ENCODE results near the gene ARID2. TPM values are rescaled to one million over a fixed set of nuclear protein-coding genes. Genes with fewer than 3 reads are reported as not detected.

Gene ARID2
- total RNA-seq, 1 experiment from 2014 or later, result 32.1 TPM

DNA sequence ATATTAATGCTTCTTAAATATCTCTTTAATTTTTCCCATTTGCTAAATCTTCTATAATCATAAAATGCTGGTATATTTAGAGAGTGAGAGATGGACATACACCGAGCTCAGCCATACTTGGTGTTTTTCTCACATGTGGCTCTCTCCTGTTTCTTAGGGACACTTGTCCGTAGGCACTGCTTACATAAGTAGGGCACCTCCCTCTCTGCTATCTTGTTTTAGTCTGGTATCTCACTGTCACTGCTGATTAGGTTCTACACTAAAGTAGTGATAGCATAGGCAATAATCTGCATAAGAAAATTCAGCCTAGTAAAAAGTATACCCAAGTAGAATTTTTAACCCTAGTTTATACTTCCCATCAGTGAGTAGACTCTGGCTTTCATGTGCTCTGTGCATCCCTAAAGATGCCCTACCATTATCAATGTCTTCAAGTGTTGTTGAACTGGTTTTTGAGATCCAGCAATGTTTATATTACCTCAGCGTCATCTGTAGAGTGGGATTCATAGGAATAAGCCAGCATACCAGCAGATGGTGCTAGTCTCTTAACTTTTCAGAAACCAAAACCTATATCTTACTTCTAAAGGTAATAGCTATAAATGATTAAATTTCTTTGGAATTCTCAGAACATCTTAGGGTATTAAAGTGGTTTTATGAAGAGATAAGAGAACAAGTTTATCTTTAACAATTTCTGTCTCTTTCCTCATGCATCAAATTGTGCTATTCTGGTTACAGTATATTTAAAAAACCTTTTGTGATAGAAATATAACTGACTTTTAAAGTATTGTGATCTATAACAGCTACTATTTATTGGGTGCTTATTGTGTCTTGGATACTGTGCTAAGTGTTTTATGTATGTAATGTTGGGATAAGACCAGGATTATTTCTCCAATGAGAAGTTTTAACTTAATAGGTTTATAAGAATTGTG, 32.9 kb downstream of the ARID2 start:
- DNase-seq (ENCODE audit: extremely low read depth, low read depth), result peak; percentile 38

DNA sequence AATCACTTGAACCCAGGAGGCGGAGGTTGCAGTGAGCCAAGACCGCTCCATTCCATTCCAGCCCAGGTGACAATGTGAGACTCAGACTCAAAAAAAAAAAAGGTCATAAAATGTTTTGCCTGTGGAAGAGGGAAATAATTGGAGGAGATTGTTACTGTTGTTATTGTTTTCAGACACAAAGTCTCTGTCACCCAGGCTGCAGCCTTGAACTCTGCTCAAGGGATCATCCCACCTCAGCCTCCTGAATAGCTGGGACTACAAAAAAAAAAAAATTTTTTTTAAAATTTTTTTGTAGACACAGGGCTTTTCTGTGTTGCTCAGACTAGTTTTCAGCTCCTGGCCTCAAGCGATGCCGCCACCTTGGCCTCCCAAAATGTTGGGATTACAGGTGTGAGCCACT, 33.9 kb downstream of the ARID2 start:
- DNase-seq (ENCODE audit: extremely low read depth, low read depth), result no peak

DNA sequence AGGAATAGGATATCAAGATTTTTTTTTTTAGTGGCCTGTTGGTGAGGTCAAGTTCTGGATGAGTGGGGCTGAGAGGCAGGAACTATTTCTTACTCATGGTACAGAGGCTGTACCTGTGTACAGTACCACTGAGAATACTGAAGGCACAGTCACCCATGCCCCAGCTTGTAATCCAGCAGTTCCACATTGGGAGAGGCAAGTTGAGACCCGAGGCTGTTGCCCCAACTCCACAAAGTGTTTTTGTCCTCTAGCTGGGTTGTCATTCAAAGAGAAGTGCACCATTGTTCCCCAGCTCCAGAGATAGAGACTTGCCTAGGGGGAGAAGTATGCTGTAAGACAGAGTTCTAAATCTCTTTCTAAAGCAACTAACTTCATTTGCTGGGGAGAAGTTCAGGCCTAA, 38.7 kb downstream of the ARID2 start:
- no peak for DNase-seq (ENCODE audit: extremely low read depth, low read depth)

DNA sequence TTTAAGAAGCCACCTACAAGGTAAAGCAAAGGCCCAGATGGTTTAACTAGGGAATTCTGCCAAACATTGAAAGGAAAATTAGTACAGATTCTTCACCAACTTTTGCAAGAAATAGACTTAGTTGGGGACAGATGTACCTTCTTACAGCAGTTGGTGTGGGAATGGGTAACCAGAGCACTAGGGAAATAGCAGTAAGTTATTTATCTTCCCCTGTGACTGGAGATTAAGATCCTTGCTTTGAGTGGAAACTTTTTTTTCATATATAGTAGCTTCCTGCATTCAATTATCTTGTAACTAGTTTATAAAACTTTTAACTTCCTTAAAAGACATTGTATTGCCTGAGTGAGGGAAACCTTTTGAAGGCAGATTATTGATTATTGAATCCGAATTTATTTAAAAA, 44.2 kb downstream of the ARID2 start:
- DNase-seq (ENCODE audit: extremely low read depth, low read depth), result no peak

DNA sequence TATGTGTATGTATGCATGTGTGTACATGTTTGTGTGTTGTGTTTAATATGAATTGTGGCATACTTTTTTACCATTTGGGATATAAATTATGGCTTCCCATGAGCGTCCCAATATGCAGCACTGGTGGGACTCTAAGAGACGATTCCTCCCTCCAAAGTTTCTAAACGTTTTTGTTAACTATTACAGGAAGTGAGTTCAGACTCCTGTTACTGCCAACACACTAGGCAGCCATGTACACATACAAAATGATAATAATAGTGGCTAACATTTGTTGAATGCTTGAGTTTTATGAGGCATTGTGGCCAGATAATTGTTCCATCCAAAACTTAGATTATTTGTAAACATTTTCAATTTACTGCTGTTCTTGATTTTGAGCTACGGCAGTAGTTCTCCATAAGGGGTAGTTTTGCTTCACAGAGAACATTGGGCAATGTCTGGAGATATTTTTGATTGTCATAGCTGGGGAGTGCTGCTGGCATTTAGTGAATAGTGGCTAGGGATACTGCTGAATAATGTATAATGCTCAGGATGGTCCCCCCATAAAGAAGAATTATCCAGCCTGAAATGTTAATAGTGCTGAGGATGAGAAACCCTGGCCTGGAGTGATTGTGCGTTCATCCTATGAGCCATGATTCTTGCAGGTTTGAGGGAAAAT, 45.1 kb downstream of the ARID2 start:
- no peak for DNase-seq (ENCODE audit: extremely low read depth, low read depth)

DNA sequence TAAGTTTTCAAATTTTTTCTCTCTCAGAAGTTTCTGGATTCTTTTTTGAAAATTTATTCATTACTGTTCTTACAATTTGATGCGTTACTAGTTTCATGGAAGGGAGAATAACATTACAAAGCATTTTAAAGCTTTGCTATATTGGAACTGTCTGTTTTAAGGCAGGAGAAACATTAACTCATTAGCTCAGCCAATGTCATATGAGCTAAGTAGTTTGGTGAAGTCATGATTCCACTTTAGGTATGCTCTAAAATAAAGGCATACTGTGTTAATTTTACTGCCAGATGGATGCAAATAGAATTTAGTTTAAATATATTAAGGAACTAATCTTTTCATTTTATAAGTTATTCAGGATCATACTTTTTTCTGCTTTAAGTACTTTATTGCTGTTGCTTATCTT, 46.0 kb downstream of the ARID2 start:
- no peak for DNase-seq (ENCODE audit: extremely low read depth, low read depth)

DNA sequence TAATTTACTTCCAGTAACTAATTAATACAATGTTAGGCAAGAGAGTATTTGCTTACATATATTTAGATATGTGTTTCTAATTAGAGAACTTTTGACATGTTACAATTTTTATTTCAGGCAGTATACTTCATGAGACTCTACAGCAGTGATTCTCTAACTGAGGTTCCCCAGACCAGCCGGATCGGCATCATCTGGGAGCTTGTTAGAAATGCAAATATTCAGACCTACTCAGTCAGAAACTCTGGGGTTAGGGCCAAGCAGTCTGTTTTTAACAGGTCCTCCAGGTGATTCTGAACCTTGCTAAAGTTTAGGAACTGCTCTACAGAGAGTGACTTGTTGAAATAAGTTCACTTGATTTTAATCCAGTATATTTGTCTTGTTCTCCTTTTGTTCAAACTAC, 46.5 kb downstream of the ARID2 start:
- DNase-seq (ENCODE audit: extremely low read depth, low read depth), result no peak

DNA sequence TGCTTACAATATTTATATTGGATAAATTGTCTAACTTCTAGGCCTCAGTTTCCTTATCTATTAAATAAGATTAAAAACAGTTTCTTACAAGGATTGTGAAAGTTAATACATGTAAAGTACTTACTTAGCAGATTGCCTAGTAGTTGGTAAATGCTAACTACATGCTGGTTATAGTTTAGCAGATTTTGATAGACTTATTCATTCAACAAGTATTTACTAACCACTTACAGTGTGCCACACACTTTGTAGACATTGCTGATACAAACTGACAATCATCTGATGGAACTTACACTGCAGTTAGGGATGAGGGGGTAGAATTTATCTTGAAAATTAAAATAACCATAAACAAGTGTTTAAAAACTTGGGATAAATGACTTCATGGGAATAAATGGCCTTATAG, 50.4 kb downstream of the ARID2 start:
- DNase-seq (ENCODE audit: extremely low read depth, low read depth), result no peak

DNA sequence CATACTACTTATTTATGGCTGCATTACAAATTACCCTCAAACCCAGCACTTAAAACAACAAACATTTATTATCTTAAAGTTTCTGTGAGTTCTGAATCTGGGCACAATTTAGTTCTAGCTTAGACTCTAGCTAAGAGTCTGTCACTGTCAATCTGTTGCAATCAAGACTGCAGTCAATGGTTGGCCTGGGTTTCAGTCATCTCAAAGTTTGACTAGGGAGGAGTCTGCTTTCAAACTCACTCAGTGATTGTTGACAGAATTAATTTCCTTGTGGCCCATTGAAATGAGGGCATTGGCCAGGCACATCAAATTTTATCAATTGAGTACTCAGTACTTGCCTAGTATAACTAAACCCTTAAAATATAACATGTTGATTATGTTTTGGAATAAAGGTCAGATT, 51.6 kb downstream of the ARID2 start:
- no peak for DNase-seq (ENCODE audit: extremely low read depth, low read depth)

DNA sequence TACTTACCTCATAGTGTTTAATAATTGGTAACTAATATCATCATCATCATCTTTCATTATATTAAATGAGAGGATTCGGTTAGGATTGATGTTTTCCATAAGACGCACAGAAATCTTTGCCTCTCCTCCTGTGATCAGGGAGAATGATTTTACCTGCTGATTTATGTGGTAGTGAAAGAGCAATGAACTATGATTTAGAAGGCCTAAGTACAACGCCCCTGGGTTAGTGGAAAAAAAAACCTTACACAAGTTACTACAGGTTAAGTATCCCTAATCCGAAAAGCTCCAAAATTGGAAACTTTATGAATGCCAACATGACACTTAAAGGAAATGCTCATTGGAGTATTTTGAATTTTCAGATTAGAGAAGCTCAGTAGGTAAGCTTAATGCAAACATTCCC, 55.8 kb downstream of the ARID2 start:
- DNase-seq (ENCODE audit: extremely low read depth, low read depth), result no peak

DNA sequence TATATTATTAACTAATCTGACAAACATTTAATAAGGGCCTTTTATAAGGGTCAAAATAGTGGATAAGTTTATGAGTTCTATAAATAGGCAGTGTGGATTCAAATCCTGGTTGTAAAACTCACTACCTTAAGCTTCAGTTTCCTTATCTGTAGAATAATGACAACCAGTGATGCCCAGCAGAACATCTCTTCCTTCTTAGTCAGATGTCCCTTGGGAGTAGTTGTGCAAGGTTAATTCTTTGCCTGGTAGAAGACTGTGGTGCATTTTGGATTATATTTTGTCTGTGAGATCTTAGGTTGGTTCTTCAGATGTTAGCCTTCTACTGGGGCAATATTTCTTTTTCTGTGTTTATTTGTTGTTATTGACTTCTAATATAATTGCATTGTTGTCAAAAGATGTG, 59.5 kb downstream of the ARID2 start:
- DNase-seq (ENCODE audit: extremely low read depth, low read depth), result peak; percentile 23

DNA sequence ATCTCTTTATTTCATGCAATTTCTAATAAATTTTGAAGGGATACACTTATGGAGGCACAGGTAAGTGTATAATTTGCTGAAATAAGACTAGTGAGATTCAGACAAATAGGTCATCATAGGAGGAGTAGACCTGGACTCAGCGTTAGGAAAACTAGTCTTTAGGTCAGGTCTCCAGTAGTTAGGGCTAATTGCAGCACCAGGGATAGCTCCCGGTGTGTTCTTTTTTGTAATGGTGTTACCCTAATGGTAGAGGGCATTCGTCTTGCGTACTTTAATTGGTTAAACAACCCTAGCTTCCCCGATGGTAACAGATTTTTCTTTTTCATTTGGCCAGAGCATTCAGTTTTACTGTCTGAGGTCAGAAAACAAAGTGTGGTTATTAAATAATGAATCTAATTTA, 64.9 kb downstream of the ARID2 start:
- no peak for DNase-seq (ENCODE audit: extremely low read depth, low read depth)

DNA sequence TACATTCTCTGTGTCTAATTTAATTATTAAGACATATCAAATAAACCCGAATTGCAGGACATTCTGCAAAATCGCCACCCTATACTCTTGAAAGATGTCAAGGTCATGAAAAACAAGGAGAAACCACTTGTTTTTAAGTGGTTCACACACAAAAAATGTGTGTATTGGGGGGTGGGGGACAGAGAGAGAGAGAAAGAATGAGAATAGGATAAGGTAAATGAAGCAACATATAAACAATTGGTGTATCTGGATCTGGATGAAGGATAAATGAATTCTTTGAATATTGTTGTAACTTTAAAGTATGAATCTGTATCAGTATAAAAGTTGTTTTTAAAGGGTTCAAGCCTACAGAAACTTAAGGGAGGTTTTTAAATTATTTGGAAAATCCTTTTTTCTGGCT, 72.1 kb downstream of the ARID2 start:
- DNase-seq (ENCODE audit: extremely low read depth, low read depth), result no peak

DNA sequence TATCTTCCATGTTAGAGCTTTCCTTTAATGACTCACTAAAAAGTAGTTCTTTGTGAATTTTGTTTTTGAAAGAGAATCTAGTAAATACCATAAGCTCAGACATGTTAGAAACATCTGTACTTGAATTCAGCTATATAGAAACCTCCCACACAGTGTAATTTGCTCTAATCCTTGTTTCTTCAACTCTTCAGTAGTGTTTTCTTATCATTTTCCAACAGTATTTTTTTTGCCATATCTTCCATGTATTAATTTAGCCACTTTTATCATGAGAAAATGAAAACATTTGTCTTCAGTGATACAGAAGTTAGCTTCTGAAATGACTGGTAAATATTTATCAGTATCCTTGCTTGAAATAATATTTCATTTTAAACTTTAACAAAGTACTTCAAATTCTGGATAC, 73.6 kb downstream of the ARID2 start:
- DNase-seq (ENCODE audit: extremely low read depth, low read depth), result no peak

DNA sequence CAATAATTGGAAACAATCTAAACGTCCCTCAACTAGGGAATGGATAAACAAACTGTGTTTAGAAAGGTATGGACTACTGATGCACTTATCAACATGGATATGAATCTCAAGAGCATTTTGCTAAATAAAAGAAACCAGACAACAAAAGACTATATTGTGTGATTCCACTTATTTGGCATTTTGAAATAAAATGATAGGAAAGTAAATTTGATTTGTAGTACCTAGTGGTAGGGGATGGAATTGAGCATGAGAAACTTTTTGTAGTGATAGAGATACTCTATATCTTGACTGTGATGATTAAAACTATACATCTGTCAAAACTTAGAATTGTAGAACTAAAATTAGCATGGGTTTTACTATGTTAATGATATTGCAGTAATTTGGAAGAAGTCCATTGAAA, 87.1 kb downstream of the ARID2 start:
- DNase-seq (ENCODE audit: extremely low read depth, low read depth), result no peak

DNA sequence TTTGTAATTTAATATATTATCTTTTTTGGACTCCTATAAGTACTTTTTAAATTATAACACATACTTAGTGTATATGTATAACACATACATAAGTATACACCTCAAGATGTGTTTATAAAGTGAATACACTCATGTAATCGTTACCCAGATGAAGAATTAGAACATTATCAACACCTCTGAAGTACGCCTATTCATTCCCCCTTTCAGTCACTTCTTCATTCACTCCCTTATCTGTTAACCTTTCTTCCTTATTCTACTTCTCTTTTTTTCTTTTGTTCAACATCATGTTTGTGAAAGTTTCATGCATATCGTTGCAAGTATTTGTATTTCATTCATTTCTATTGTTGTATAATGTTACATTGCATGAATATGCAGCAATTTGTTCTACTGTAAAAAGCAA, 98.5 kb downstream of the ARID2 start:
- no peak for DNase-seq (ENCODE audit: extremely low read depth, low read depth)

DNA sequence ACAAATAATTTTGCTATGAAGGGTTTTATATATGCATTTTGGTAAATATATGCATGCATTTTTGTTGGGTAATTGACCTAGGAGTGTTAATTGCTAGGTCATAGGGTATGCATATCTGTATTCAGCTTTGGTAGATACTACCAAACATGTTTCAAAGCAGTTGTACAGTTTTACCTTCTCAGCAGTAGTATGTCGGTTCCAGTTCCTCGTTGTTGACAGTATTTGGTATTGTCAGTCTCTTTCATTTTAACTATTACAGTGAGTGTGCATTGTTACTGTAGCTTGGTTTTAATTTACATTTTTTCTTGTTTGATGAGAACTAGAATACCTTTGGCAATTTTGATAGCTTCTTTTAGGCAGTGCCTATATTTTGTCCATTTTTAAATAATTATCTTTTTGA, 98.9 kb downstream of the ARID2 start:
- DNase-seq (ENCODE audit: extremely low read depth, low read depth), result no peak

DNA sequence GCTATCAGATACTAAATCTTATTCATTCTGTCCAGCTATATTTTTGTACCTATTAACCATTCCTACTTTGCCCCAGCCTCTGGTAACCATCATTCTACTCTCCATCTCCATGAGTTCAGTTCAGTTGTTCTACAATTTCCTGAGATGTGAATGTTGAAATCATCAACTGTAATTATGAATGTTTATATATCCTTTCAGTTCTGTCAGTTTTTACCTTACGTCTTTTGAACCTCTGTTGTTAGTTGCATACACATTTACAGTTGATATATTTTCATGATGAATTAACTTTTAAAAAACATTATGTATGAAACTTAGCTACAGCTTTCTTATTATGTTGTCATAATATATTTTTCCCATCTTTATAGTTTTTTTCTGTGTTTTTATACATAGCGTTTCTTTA, 102.1 kb downstream of the ARID2 start:
- no peak for DNase-seq (ENCODE audit: extremely low read depth, low read depth)

DNA sequence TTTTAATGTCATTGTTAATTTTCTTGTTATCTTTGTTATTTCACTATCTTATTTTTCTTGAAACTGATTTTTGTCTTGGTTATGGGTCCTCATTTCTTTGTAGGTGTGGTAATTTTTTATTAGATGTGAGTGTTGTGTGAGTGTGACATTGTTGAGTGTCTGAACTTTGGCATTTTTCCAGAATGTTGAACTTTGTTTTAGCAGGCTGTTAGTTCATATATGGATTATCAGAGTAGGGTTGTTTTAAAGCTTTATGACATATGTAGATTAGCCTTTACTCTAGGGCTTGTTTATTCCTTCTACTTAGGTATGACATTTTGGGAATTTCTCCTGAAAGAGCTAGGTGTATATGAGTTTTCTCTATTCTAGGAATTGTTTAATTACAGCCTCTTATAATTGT, 103.9 kb downstream of the ARID2 start:
- DNase-seq (ENCODE audit: extremely low read depth, low read depth), result no peak

DNA sequence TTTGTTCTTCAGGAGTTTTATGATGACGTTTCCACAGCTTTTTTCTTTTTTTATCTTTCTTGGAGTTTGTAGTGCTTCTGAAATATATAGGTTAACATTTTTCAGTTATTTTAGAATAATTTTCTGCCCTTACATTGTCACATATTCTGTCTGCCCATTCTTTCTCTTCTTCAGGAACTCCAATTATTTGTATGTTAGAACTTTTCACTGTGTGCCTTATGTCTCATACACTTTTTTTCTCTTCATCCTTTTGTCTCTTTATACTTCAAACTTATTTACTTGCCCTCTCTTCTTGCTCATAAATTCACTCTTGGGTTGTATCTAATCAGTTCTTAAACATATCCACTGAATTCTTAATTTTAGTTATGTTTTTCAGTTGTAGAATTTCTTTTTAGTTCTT, 105.3 kb downstream of the ARID2 start:
- DNase-seq (ENCODE audit: extremely low read depth, low read depth), result no peak

DNA sequence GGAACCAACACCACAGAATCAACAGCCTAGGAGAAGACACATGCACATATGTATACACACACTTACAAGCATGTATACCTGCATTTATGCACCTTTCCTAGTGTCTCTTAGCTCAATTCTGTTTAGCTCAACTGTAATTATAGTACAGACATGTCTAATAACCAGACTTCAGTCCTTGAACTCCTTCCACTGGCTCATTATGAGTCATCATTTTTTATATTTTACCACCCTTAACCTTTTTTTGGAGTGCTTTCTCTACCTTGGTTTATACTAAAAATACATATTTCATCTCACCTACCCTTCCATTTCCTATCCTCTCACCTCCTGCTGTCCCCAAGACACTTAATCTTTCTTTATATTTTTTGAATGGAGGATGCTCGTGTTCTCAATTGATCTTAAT, 110.4 kb downstream of the ARID2 start:
- DNase-seq (ENCODE audit: extremely low read depth, low read depth), result no peak

DNA sequence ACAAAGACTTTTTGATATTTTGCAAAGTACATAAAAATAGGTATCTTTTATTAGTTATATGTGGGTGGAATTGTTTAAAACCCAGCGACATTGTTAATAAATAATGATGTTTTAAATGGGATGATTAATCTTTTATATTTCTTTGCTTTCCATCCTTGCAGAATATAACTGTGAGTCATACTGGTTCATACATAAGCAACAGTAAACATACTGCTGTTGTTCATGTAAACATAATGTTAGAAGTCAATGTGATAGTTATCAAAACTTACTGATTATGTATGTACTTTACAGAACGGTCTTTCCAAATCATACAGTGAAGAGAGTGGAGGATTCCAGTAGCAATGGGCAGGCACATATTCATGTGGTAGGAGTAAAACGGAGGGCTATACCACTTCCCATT, 119.8 kb downstream of the ARID2 start:
- no peak for DNase-seq (ENCODE audit: extremely low read depth, low read depth)
